HFF-Myc (cell line): ENCODE results near the gene VGF.

Experiments used
- DNase-seq: peaks from one replicate; pipeline ENCODE4 v3.0.0-alpha.2; 2011; ENCODE audit warnings: low read depth; ENCODE audit errors: extremely low read depth
- H3K4me3 ChIP-seq: replicated peaks from 2 replicates; pipeline ENCODE4 v1.5.1; 2011; ENCODE audit warnings: low read depth, mild to moderate bottlenecking, control low read depth, low read length
- CTCF ChIP-seq: IDR thresholded peaks from 2 replicates; pipeline ENCODE4 v1.5.1; 2012; ENCODE audit warnings: mild to moderate bottlenecking, low read depth, low read length, control low read depth; ENCODE audit errors: missing control alignments

VGF gene

GRCh38 chr7:101127460-101128039 is 37.8 kb downstream of the VGF start:
- peak overlapping the region; percentile 52 for H3K4me3 ChIP-seq
- DNase-seq, result no peak
- no peak for TF ChIP-seq CTCF

GRCh38 chr7:101126651-101127459 is 38.5 kb downstream of the VGF start, which contains the start of gene SERPINE1:
TSS of gene SERPINE1 (plus strand) at chr7:101127104. CDS start at chr7:101128394, 1,290 bp downstream.
- DNase-seq, result peak; percentile 98
- no peak for TF ChIP-seq CTCF
- H3K4me3 ChIP-seq, result peak within 1 kb of the TSS; percentile 52

GRCh38 chr7:101125989-101126650 is 39.2 kb downstream of the VGF start:
- TF ChIP-seq CTCF, result no peak
- peak overlapping the region; percentile 52 for H3K4me3 ChIP-seq

GRCh38 chr7:101124376-101125056 is 40.9 kb downstream of the VGF start:
- H3K4me3 ChIP-seq, result no peak overlapping the region
- DNase-seq, result peak; percentile 81
- no peak for TF ChIP-seq CTCF

More at GRCh38 chr7:101125989-101126650, 39.2 kb downstream of the VGF start:
- peak; percentile 55 for DNase-seq

GRCh38 chr7:101123703-101124068 is 41.7 kb downstream of the VGF start:
- no peak overlapping the region for H3K4me3 ChIP-seq
- TF ChIP-seq CTCF, result no peak
- DNase-seq, result no peak

GRCh38 chr7:101122933-101123702 is 42.3 kb downstream of the VGF start:
- H3K4me3 ChIP-seq, result no peak overlapping the region

More at GRCh38 chr7:101122933-101123702, 42.3 kb downstream of the VGF start:
- no peak for TF ChIP-seq CTCF
- DNase-seq, result no peak
